Kidney epithelial cell (primary cell): ENCODE results near the gene TRAF2. TPM values are rescaled to one million over a fixed set of nuclear protein-coding genes. Genes with fewer than 3 reads are reported as not detected.

Source experiments
- DNase-seq: peaks from one replicate; pipeline ENCODE4 v3.0.0-alpha.2; 2010; ENCODE audit warnings: low read depth
- H3K27me3 ChIP-seq: 2 replicates; pipeline ENCODE4 v1.6.0; 2011; ENCODE audit warnings: low read length; ENCODE audit not compliant: control insufficient read depth, insufficient read depth
- H3K36me3 ChIP-seq: 2 replicates; pipeline ENCODE4 v1.5.1; 2011; ENCODE audit warnings: low read length; ENCODE audit not compliant: control insufficient read depth, insufficient read depth
- H3K4me3 ChIP-seq: 2 replicates; pipeline ENCODE4 v1.5.1; 2011; ENCODE audit warnings: low read depth, mild to moderate bottlenecking, control low read depth, low read length
- total RNA-seq: library from RNA; depleted of rRNA; stranded (reverse); fragments of >200 nt; gene quantifications from 2 replicates; pipeline ENCODE4 v1.2.3, GENCODE V29; 2015
- TF ChIP-seq, protein P1 (sequence below): IDR thresholded peaks from 2 replicates; pipeline ENCODE4 v1.5.1; 2011; ENCODE audit warnings: mild to moderate bottlenecking, moderate library complexity, low read length, control low read depth, inconsistent platforms; ENCODE audit not compliant: insufficient read depth, poor library complexity, severe bottlenecking

Gene TRAF2
- total RNA-seq, 1 donor from 2014 or later = 17.5 TPM

DNA sequence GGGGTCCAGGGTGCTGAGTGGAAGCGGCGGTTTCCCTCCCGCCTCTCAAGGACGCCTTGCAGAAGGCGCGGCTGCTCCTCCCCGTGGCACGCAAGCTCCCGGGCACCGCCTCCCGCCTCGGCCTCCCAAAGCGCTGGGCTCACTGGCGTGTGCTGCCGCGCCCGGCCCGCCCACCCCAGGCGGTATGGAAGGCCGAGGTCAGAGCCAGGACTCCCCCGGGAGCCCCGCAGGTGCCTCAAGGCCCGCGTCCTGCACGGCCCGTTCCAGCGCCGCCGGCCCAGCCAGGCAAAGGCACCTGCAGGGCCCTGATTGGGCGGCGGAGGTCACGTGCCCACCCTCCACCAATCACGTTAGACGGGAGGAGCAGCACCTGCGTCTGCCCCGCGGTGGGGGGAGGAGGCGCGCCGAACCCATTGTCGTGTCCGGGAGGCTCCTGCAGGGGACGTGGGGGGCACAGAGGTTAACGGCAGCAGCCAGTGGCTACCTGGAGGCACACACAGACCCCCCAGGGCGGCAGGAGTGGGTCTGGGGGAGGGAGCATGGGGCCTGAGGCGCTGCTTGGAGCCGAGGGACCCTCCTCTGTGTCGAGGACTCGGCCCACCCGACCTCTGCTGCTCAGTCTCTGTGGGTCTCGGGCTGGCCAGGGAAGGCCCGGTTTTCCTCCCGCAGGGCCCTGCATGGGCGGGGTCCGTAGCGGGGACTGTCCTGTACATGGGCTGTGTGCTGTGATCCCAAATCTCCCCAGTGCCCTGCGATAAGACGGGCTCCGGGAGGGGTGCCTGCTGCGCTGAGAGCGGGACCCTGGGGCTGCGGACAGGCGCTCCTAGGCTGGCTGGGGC lies 63.7 kb downstream of the TRAF2 start:
- peak; percentile 61 for DNase-seq
- Histone ChIP-seq H3K36me3 (no peaks in the 10 kb centered on the region), H3K4me3 (peak overlapping the region; percentile 63), H3K27me3 (no peaks in the 10 kb centered on the region)
- TF ChIP-seq, protein P1, sequence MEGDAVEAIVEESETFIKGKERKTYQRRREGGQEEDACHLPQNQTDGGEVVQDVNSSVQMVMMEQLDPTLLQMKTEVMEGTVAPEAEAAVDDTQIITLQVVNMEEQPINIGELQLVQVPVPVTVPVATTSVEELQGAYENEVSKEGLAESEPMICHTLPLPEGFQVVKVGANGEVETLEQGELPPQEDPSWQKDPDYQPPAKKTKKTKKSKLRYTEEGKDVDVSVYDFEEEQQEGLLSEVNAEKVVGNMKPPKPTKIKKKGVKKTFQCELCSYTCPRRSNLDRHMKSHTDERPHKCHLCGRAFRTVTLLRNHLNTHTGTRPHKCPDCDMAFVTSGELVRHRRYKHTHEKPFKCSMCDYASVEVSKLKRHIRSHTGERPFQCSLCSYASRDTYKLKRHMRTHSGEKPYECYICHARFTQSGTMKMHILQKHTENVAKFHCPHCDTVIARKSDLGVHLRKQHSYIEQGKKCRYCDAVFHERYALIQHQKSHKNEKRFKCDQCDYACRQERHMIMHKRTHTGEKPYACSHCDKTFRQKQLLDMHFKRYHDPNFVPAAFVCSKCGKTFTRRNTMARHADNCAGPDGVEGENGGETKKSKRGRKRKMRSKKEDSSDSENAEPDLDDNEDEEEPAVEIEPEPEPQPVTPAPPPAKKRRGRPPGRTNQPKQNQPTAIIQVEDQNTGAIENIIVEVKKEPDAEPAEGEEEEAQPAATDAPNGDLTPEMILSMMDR = peak; percentile 28

DNA sequence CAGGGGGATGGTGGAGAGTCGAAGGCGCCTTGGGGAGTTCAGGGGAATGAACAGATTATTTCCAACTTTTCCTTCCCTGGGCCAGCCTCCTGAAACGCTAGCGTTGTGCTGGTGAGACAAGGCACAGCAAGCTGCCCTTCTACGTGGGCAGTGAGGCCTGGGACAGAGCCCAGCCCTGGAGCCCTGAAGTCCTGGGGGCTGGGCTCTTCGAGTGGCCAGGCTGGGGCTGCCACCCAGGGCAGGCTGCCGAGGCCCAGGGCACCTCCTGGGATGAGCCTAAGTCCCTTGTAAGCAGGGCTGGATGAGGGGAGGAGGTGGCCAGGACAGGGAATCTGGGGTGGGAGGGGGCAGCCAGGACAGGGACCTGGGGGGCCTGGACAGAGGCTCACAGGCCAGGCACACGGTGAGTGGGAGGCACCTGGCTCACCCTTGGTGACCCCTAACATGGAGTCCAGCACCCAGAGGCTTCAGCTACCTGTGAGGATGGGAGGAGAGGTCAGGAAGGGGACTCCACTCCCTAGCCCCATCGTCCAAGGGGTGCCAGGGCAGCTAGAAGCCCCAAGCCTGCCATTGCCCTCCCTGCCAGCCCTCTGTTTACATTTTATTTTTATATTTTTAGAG lies 64.5 kb downstream of the TRAF2 start:
- Histone ChIP-seq H3K36me3 (no peaks in the 10 kb centered on the region), H3K27me3 (no peaks in the 10 kb centered on the region), H3K4me3 (peak overlapping the region; percentile 63)
- DNase-seq = no peak
- TF ChIP-seq, protein P1 = no peak

DNA sequence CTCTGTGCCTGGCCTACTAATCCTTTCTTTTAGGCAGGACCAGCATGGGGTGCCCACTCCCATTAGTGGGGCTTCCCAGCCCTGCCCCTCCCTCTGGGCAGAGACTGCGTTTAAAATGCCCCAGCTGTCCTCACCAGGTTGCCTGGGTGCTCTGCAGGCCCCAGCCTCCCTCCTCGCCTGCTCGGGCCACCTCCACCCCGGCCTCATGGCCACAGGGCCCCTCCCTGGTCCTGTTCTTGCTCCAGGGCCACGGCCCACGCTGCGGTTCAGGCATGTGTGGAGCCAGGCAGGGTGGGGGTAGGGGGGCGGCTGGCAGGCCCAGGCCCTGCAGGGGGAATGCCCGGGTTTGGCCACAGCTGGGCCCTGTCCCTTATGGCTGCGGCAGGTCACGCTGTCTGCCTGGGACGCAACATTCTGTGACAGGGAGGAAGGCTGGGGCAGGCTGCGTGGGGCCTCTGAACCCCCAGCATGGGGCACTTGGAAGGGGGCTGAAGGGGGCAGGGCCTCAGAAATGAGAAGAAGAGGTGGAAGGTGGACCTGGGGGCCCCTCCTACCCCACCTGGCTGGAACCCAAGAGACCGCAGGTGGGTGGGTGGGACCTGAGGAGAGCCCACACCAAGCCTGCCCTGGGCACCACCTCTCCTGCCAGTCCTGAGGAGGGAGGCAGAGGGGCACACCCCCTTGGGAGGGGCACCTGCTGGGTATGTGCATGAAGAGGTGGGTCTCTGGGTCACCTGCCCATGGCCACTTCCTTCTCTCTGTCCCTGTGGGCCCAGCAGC lies 65.4 kb downstream of the TRAF2 start, which contains the start of gene LCN12:
Gene LCN12, plus strand, starts transcription at position 733 of the 780 bp plus-strand sequence. CDS start 55 bp downstream, outside the sequence.
- Histone ChIP-seq H3K4me3 (no peak within 1 kb of the TSS), H3K27me3 (no peaks in the 10 kb centered on the region), H3K36me3 (no peaks in the 10 kb centered on the region)
- TF ChIP-seq, protein P1 = no peak
- DNase-seq = no peak

DNA sequence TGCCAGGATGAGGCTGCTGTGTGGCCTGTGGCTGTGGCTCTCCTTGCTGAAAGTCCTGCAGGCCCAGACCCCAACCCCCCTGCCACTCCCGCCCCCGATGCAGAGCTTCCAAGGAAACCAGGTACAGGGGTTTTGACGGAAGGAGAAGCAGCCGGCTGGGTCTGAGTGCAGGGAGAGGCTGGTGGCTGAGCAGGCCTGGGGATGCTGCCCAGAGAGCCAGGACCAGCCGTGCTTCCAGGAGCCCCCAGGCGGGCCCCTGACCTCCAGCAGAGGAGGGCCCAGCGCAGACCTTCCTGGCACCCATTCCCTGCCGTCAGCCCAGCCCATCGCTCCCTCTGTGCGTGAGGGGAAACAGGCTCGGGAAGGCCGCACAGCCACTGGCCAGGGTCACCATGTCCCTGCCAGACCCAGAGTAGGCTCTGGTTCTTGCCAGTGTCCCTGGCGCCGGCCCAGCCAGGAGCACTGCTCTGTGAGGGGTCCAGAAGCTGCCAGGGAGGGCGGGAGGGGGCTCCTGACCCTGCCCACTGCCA lies 66.1 kb downstream of the TRAF2 start:
- TF ChIP-seq, protein P1 = no peak
- H3K36me3 ChIP-seq = no peaks in the 10 kb centered on the region
- no peak for DNase-seq
- no peaks in the 10 kb centered on the region for H3K27me3 ChIP-seq
- no peak overlapping the region for H3K4me3 ChIP-seq

DNA sequence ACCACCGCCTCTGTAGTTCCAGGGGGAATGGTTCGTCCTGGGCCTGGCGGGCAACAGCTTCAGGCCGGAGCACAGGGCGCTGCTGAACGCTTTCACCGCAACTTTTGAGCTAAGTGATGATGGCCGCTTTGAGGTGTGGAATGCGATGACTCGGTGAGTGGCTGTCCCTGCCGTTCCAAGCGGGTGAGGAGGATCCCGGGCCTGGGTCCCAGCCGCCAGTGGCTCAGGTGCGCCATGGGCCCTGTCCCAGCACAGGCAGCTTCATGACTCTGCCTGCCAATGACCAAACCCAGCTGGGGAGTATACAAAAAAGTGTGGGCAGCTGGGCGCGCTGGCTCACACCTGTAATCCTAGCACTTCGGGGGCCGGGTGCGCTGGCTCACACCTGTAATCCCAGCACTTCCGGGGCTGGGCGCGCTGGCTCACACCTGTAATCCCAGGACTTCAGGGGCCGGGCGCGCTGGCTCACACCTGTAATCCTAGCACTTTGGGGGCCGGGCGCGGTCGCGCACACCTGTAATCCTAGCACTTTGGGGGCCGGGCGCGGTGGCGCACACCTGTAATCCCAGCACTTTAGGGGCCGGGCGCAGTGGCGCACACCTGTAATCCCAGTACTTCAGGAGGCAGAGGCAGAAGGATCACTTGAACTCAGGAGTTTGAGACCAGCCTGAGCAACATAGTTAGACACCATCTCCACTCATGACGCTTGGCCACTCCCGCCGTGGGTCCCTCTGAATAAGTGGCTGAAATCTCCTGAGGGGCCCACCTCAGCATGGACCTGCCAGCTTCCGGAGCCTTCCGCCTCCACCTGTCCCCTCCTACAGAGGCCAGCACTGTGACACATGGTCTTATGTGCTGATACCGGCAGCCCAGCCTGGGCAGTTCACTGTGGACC lies 66.8 kb downstream of the TRAF2 start:
- no peak for DNase-seq
- no peaks in the 10 kb centered on the region for H3K27me3 ChIP-seq
- H3K4me3 ChIP-seq = no peak overlapping the region
- TF ChIP-seq, protein P1 = no peak
- no peaks in the 10 kb centered on the region for H3K36me3 ChIP-seq
